Eye (tissue), 1 donor: ENCODE measurements around the gene WDR76.
"Not testable (repeated sequence)": the region's sequence is repeated elsewhere in the genome, so short reads cannot be mapped to it uniquely, and the experiment has no call there.

Experiments
- DNase-seq: peaks from one replicate; pipeline ENCODE4 v3.0.0-alpha.2; 2015

Gene WDR76

GRCh38 chr15:43826508-43827341, at the start of gene WDR76:
WDR76 (plus strand) TSS chr15:43827002; CDS start chr15:43827033, 31 bp downstream.
- DNase-seq = peak; percentile 90

- DNase-seq = peak; percentile 90
Measured at GRCh38 chr15:43777267-43777914, 49.4 kb upstream of the WDR76 start.

- no peak for DNase-seq
Measured at GRCh38 chr15:43779016-43779415, 47.8 kb upstream of the WDR76 start.

GRCh38 chr15:43789409-43789808, 37.4 kb upstream of the WDR76 start:
- DNase-seq = no peak

GRCh38 chr15:43791993-43792760, 34.6 kb upstream of the WDR76 start, which contains the start of gene SERF2:
SERF2 (plus strand) TSS chr15:43792320; CDS start chr15:43792377, 57 bp downstream.
- DNase-seq = peak; percentile 100

- DNase-seq = no peak
Measured at GRCh38 chr15:43792761-43793476, 33.9 kb upstream of the WDR76 start.

GRCh38 chr15:43793647-43794046, 33.2 kb upstream of the WDR76 start:
- DNase-seq = no peak

GRCh38 chr15:43794269-43795037, 32.3 kb upstream of the WDR76 start:
- no peak for DNase-seq

- DNase-seq = no peak
Measured at GRCh38 chr15:43795197-43795596, 31.6 kb upstream of the WDR76 start.

- no peak for DNase-seq
Measured at GRCh38 chr15:43795997-43796396, 30.8 kb upstream of the WDR76 start.

- DNase-seq = no peak
Measured at GRCh38 chr15:43796566-43796965, 30.2 kb upstream of the WDR76 start.

- DNase-seq = no peak
Measured at GRCh38 chr15:43799209-43799944, 27.4 kb upstream of the WDR76 start.

GRCh38 chr15:43799945-43800285, 26.9 kb upstream of the WDR76 start, which contains the start of gene SERINC4:
SERINC4 (minus strand) TSS chr15:43800220; CDS start chr15:43799986, 234 bp downstream.
- DNase-seq = no peak

- DNase-seq = peak; percentile 96
Measured at GRCh38 chr15:43800286-43801141, 26.3 kb upstream of the WDR76 start, which contains the start of gene HYPK. HYPK (plus strand) TSS chr15:43800599; CDS start chr15:43800623, 24 bp downstream.

- DNase-seq = not testable (repeated sequence)
Measured at GRCh38 chr15:43802676-43803075, 24.1 kb upstream of the WDR76 start.

GRCh38 chr15:43808435-43808950, 18.3 kb upstream of the WDR76 start:
- DNase-seq = no peak

- DNase-seq = no peak
Measured at GRCh38 chr15:43808960-43809678, 17.7 kb upstream of the WDR76 start.

- DNase-seq = not testable (repeated sequence)
Measured at GRCh38 chr15:43815064-43815463, 11.7 kb upstream of the WDR76 start.

GRCh38 chr15:43821505-43821904, 5.3 kb upstream of the WDR76 start:
- no peak for DNase-seq
